ENCODE measurements around the gene LRRC63. TPM values are rescaled to one million over a fixed set of nuclear protein-coding genes. Genes with fewer than 3 reads are reported as not detected.

Gene LRRC63
- polyA plus RNA-seq, 3 donors: 0.36 TPM; not detected in 2

DNA sequence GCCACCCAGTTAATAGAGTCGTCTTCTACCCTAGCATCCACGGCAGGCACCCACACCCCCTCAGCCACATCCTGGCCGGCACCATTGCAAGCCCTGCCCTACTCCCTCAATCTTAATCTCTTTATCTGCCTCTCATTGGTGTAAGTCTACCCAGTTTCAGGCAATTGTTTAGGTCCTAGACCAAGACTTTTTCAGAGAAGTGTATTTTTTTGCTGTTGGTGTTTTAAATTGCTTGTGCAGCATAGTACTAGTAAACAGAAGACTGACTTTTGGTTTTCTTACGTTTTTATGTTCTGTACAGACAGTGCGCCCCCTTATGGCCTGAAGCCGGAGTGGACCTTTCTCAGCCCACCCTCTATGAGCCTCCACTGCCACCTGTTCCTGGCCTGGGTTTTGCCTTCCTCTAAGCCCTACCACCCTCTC, 27.4 kb upstream of the LRRC63 start:
- DNase-seq: peak; percentile 61 to 73 (median 68)
- Histone ChIP-seq H3K4me2 (replicated peaks; ENCODE audit: extremely low read depth, low read length, poor library complexity, severe bottlenecking) (peak overlapping the region; percentile 97), H4K20me1 (ENCODE audit: insufficient read depth, low read length) (peaks cover 27% of the 10 kb centered on the region), H3K27ac (ENCODE audit: low read depth in 1 of 2, low read length in 2 of 2) (peak overlapping the region; percentile 53 to 95), H3K36me3 (replicated peaks in 1 of 2; ENCODE audit: control insufficient read depth in 1 of 2, insufficient read depth in 2 of 2, low read length in 2 of 2) (peaks cover 0 to under 1% of the 10 kb centered on the region in 2 donors), H3K4me1 (ENCODE audit: control insufficient read depth in 1 of 2, insufficient read depth in 2 of 2, low read length in 2 of 2) (peaks cover 33 to 38% of the 10 kb centered on the region in 2 donors), H3K4me3 (replicated peaks in 1 of 3; ENCODE audit: low read depth in 2 of 3, low read length in 3 of 3) (peak overlapping the region; percentile 20 to 98 (median 39)), H3K79me2 (ENCODE audit: insufficient read depth, low read length) (peaks cover 61% of the 10 kb centered on the region), H3K9me3 (replicated peaks in 1 of 2; ENCODE audit: control insufficient read depth in 1 of 2, insufficient read depth in 1 of 2, low read length in 2 of 2) (no peaks in the 10 kb centered on the region), H2AFZ (ENCODE audit: insufficient read depth, low read depth, low read length, poor library complexity, severe bottlenecking) (peak overlapping the region; percentile 61), H3K9ac (ENCODE audit: insufficient read depth, low read length, poor library complexity, severe bottlenecking) (no peak overlapping the region), H3K27me3 (ENCODE audit: control insufficient read depth in 2 of 2, insufficient read depth in 2 of 2, low read length in 2 of 2) (no peaks in the 10 kb centered on the region)
- Mint-ChIP-seq H3K4me3 (peak overlapping the region; percentile 51 to 67), H3K9me3 (peaks cover 0 to 4% (median 0%) of the 10 kb centered on the region in 7 donors), H3K27ac (peak overlapping the region; percentile 46 to 98 (median 83)), H3K36me3 (peaks cover 3 to 9% of the 10 kb centered on the region in 2 donors), H3K27me3 (ENCODE audit: low read depth in 3 of 3) (peaks cover 0 to 5% (median 0%) of the 10 kb centered on the region in 3 donors), H3K4me1 (peaks cover 47% of the 10 kb centered on the region)
- 6% methylated on average over 5 of the region's 6 CpGs for WGBS (ENCODE audit: insufficient coverage)
- TF ChIP-seq, protein P1, sequence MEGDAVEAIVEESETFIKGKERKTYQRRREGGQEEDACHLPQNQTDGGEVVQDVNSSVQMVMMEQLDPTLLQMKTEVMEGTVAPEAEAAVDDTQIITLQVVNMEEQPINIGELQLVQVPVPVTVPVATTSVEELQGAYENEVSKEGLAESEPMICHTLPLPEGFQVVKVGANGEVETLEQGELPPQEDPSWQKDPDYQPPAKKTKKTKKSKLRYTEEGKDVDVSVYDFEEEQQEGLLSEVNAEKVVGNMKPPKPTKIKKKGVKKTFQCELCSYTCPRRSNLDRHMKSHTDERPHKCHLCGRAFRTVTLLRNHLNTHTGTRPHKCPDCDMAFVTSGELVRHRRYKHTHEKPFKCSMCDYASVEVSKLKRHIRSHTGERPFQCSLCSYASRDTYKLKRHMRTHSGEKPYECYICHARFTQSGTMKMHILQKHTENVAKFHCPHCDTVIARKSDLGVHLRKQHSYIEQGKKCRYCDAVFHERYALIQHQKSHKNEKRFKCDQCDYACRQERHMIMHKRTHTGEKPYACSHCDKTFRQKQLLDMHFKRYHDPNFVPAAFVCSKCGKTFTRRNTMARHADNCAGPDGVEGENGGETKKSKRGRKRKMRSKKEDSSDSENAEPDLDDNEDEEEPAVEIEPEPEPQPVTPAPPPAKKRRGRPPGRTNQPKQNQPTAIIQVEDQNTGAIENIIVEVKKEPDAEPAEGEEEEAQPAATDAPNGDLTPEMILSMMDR (IDR thresholded peaks at IDR 0.05): peak; percentile 79
- intact Hi-C loops (cut with micrococcal nuclease): loop anchor here (2.0 to 10.0 kb wide), 2 partner anchors 23 to 141 kb away; no protein-coding TSS in a partner anchor

DNA sequence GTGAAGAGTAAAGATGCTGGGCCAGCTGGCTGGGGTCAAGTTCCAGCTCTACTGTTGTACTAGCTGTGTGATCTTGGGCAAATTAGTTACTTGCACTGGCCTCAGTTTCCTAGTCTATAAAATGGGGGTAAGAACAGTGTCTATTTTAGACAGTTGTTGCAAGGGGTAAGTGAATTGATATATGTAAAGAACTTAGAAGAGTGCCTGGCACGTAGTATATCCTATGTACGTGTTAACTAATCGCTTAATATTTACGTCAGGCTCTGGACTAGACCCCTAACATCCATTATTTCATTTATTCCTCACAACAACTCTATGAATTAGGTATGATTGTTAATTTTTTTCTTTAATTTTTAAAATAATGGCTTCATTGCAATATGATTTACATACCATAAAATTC, 26.1 kb upstream of the LRRC63 start:
- no peak for DNase-seq
- H3K9me3 ChIP-seq (replicated peaks in 1 of 2; ENCODE audit: control insufficient read depth in 1 of 2, insufficient read depth in 1 of 2, low read length in 2 of 2): no peaks in the 10 kb centered on the region
- peaks cover 33 to 35% of the 10 kb centered on the region in 2 donors for H3K4me1 ChIP-seq (ENCODE audit: control insufficient read depth in 1 of 2, insufficient read depth in 2 of 2, low read length in 2 of 2)
- WGBS (ENCODE audit: insufficient coverage): no CpG with 5 or more reads among the region's 4 CpGs
- H3K79me2 ChIP-seq (ENCODE audit: insufficient read depth, low read length): peaks cover 47% of the 10 kb centered on the region
- H3K4me1 Mint-ChIP-seq: peaks cover 44% of the 10 kb centered on the region
- H3K27ac ChIP-seq (ENCODE audit: low read depth in 1 of 2, low read length in 2 of 2): no peak overlapping the region
- peaks cover 0 to 2% (median 2%) of the 10 kb centered on the region in 3 donors for H3K27me3 Mint-ChIP-seq (ENCODE audit: low read depth in 3 of 3)
- TF ChIP-seq, protein P1 (IDR thresholded peaks at IDR 0.05): no peak
- H3K4me2 ChIP-seq (replicated peaks; ENCODE audit: extremely low read depth, low read length, poor library complexity, severe bottlenecking): no peak overlapping the region
- intact Hi-C loops (cut with micrococcal nuclease): loop anchor here (2.0 to 10.0 kb wide), 2 partner anchors 25 to 139 kb away; no protein-coding TSS in a partner anchor
- H3K9me3 Mint-ChIP-seq: peaks cover 0 to 3% (median 0%) of the 10 kb centered on the region in 7 donors
- no peak overlapping the region for H3K4me3 Mint-ChIP-seq
- peaks cover 16% of the 10 kb centered on the region for H4K20me1 ChIP-seq (ENCODE audit: insufficient read depth, low read length)
- H3K27ac Mint-ChIP-seq: peak overlapping the region in 1 of 7 donors; percentile 82
- no peak overlapping the region for H2AFZ ChIP-seq (ENCODE audit: insufficient read depth, low read depth, low read length, poor library complexity, severe bottlenecking)
- no peaks in the 10 kb centered on the region for H3K36me3 Mint-ChIP-seq
- H3K4me3 ChIP-seq (replicated peaks in 1 of 3; ENCODE audit: low read depth in 2 of 3, low read length in 3 of 3): no peak overlapping the region
- H3K27me3 ChIP-seq (ENCODE audit: control insufficient read depth in 2 of 2, insufficient read depth in 2 of 2, low read length in 2 of 2): no peaks in the 10 kb centered on the region
- no peak overlapping the region for H3K9ac ChIP-seq (ENCODE audit: insufficient read depth, low read length, poor library complexity, severe bottlenecking)
- no peaks in the 10 kb centered on the region for H3K36me3 ChIP-seq (replicated peaks in 1 of 2; ENCODE audit: control insufficient read depth in 1 of 2, insufficient read depth in 2 of 2, low read length in 2 of 2)

All from CD14-positive monocyte (primary cell).